Ramos (cell line): ENCODE results near the gene RTKN2.

Source experiments
- in situ Hi-C: fragments of 300-500 bp; cut with MboI; formaldehyde crosslinking; loops from one replicate; pipeline ENCODE4 v1.14.3; 2022; ENCODE audit warnings: low sequenced_read_pairs; ENCODE audit not compliant: unreplicated experiment

The RTKN2 gene

DNA sequence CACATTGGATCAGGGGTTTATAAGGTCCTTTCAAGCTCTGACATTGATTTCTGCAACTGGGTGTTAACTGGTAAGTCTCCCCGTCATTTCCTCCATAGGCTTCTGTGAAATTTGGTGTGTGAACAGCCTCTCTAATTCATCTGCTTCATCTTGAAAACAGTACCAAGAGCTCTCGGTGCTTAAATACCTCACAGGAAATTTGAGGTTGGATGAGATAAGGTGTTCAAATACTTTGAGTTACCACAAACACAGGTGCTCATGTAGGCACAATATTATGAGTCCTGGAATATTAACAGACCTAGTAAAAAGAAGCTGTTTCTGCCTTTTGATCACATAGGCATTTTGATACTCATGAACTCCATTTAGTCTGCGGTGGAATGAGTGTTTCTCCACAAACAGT lies 85.2 kb downstream of the RTKN2 start:
- in situ Hi-C loops = no loop called here

DNA sequence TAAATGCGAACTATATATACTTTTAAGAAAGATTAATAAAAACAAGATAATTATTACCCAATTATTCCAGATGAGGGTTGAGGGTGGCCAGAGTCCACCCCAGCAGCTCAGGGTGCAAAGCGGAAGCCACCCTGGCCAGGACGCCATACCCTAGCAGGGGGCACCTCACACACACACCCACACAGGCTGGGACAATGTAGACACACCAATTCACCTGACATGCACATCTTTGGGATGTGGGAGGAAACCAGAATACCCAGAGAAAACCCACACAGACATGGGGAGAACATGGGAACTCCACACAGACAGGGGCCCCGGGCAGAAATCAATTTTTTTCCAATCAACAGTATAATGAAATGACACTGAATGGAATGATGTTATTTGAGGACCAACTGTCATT lies 86.0 kb downstream of the RTKN2 start:
- in situ Hi-C loops = no loop called here

DNA sequence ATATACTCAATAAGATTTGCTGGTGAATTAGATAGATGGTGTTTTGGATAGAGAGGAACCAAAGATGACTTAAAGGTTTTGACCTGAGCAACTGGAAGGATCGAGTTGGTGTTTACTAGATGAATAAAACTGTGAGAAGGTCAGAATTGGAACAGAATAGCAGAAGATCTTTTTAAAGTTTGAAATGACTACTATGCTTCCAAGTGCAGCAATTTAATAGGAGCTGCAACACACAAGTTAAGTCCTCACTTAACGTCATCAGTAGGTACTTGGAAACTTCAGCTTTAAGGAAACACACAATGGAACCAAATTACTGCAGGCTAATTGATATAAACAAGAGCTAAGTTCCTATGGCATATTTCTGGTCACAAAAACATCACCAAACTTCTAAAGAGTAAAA lies 86.5 kb downstream of the RTKN2 start:
- in situ Hi-C loops = no loop called here

DNA sequence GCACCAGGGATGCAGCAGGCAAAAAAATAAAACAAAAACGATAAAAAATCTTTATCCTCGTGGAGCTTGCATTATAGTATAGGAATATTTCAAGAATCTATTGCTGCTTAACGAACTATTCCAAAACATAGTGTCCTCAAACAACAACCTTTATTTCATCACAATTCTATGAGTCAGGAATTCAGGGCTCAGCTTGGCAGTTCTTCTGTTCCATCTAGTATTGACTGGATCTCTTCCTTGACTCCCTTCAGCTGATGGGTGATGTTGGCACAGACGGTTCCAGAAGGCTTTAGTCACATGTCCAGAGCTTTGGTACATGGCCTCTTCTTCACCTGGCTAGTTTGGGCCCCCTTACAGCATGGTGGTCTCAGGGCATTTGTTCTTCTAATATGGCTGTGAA lies 88.0 kb downstream of the RTKN2 start:
- in situ Hi-C loops = no loop called here

DNA sequence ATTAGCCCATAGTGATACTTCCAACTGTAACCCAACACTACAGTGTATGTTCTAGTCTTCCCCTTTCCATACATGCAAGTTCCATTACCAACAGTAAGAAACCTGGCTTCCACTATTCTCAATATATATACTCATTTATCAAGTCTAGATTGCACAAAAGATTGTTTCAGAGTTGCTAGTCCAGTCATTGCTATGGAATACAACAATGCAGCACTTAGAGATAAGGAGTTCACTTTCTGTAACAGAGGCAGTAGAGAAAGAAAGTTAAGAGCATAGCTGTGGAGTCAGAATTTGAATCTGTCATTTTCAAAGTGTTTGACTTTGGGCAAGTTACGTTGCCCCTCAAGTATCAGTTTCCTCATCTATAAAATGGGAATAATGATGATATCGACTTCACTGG lies 90.1 kb downstream of the RTKN2 start:
- in situ Hi-C loops = no loop called here

DNA sequence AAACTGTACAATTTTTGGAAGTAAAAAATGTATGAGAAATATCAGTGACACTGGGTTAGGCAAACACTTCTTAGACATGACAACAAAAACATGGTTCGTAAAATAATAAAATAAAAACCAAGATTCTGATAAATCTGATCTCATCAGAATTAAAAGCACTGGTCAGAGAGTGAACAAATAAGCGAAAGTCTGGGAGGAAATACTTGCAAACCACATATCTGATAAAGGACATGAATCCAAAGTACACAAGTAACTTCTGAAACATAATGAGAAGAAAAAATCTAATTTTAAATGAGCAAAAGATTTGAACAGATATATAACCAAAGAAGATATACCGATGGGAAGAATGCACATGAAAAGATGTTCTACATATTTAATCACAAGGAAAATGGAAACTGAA lies 91.5 kb downstream of the RTKN2 start:
- in situ Hi-C loops = no loop called here

DNA sequence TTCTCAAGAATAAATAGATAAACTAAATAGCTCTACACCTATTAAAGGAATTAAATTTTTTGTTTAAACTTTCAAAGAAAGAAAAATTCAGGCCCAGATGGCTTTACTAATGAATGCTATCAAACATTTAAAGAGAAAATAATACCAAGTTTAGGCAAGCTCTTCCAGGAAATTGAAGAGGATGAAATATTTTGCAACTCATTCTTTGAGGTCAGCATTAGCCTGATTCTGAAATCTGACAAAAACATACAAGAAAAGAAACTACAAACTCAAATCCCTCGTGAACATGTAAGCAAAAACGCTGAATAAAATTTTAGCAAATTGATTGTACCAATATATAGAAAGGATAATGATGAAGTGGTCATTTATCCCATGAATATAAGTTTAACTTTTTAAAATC lies 93.4 kb downstream of the RTKN2 start:
- in situ Hi-C loops = no loop called here

DNA sequence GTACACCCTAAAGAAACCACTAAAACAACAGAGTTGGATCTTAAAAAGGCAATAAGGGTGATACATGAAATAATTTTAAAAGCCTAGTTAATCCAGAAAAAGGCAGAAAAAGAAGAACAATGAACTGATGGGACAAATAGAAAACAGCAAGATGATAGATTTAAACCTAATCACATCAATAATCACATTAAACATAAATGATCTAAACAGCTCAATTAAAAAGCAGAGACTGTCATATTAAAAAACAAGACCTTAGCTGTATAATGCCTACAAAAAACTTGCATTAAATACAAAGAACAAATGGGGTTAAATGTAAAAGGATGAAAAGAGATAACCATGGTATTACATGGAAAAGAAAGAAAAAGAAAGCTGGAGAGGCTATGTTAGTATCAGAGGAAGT lies 96.2 kb downstream of the RTKN2 start:
- in situ Hi-C loops = no loop called here

DNA sequence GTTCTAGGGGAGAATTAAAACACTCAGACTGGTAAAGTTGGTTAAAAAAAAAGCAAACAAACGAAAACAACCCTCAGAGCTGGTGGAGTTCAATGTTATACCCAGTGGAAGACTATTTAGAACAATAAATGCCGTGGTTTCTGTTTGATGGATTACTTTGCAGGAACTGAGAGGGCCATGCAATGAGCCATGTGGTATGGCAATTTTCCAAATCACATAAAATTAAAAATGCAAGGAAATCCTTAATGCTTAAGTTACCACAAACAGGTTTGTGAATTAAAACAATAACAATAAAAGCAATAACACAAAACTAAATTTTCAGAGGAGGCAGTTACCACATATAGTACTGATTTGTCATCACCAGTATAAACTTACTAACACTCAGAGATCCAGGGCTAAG lies 96.9 kb downstream of the RTKN2 start:
- in situ Hi-C loops = no loop called here

DNA sequence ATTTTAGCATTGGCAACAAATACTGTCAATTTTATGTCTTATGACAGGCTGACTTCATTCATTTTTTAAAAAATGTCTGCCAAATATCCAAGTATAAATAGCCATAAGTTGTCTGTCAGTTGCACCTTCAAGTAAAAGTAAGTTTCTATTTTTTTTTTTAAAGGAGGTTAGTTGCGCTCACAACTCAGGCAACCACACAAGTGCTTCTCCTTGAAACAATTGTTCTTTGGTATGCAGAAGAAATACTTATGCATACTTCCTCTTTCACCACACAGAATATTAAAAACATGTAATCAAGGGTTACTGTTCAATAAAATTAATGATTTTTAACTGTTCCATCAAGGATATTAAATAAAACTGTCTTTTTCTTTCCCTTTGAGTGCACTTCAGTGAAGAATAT lies 97.9 kb downstream of the RTKN2 start:
- in situ Hi-C loops = no loop called here

DNA sequence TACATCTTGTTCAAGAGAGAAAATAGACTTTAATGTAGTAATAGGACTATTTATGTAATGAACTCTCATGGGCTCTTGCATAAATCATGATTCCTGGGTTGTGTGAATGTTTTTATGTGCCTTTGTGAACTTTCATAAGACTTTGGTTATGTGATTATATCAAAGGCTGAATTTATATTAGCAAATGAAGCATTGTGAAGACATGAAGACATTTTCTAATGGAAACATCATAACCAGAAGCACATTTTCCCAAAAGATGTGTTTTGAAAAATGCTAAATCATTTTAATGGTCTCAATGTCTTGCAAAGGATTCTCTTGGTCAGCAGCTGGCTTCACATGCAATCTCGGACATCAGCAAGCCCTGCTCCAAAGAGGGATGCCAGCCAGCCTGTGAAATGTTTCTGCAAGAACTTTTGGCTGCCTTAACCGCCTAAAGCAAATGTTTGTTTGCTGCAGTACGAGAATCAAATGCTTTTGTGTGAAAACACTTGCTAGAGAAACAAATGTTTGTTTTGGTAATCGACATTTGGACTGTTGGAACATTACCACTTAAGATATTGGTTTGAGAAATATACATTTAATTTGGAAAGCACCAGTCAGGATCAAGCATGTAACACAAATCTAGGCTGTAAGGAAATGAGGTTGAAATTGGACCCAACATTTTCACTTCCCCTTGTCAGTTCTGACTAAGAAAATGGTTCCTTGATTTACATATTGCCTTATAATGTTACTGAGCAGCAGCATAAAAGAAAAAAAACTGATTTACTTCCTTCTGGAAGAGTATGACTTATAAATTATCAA lies 102.1 kb downstream of the RTKN2 start:
- in situ Hi-C loops = no loop called here

DNA sequence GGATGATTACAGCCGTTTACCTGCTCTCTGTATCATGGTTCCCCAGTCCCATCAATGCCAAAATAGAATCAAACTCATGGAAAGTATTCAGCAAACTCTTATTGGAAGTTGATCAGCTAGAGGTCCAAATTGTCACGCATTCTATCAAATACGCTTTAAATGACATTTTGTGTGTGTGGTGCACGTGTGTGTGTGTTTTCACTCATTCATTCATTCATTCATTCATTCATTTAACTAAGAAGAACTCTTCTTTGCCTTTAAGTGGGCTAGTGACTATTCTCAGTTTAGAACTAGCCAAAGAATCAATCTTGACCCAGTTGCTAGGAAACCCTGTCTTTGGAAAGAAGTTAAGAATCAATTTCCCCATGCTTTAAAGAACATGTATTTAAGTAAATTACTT lies 102.8 kb downstream of the RTKN2 start:
- in situ Hi-C loops = no loop called here

DNA sequence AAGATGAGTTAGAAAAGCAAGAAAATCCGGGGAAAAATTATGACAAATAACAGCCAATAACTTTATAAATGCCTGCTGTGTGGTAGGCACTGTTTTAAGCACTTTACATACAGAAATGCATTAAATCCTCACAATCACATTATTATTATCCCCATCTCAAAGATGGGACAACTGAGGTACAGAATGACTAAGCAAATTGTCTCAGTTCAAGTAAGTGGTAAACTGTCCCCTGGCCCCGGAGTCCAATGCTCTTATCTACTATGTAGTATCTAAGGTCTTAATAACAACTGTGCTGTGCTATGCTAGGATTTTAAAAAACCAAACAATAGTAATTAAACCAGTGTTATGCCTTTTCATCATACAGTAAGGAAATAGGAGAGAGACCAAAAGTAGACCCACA lies 105.6 kb downstream of the RTKN2 start:
- in situ Hi-C loops = no loop called here

DNA sequence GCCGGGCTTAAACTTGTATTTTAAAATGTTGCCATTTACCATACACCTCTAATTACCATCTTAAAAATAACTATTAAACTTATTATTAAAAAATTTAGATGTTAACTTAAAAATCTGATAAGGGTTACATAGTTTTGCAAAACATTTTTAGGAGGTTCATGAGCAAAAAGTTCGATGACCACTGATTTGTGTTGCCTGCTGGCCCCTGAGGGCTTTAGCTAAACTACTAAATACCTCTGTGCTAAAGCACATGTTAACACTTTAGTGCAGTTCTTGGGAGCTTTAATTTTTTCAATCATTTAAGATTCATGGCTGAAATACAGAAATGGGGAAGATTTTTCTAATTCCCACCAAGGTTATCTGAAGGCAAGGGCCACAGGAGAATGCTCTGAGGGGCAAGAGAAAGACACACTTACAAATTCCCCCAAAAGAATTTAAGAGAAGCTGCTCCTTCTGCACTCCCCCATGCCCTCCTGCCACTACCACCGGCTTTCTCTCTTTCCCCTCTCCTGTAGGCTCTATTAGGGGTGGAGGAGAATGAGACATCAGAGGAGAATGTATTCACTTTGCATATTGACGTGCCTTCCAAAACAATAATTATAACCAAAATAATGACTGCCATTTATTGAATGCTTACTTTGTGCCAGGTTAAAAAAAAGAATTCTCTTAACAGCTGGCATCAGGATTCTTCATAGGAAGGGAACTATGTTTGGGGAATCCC lies 106.2 kb downstream of the RTKN2 start:
- in situ Hi-C loops = no loop called here

DNA sequence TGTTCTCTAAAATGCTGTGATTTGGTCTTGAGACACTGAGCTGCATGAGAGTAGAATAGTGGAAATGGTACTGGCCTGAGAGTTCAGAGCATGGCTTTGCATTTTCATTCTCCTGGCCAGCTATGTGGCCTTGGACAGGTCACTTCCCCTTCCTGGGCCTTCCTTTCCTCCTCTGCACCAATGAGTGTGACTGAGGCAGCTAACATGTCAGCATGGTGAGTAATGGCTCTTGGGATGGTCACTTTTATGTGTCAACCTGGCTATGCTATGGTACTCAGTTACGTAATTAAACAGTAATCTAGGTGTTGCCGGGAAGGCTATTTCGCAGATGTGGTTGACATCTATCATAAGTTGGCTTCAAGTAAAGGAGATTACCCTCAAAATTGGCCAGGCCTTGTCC lies 109.3 kb downstream of the RTKN2 start:
- in situ Hi-C loops = no loop called here

DNA sequence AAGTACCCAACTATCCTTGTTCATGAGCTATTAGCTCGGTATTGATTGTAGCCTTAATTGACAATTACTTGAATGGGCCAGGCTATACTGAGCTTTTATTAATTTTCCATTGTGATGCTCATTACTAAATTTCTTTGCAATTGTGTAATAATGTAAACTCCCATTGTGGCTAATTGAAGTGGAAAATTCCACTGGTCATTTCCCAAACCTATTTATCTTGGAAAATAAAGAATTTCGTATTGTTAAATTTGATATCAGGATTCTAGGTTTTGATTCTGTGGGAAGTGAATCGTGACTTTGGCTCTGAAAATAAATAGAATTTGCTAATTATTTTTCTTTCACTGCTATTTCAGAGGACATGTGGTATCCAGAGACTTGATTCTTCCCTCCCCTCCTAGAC lies 111.0 kb downstream of the RTKN2 start:
- in situ Hi-C loops = no loop called here

DNA sequence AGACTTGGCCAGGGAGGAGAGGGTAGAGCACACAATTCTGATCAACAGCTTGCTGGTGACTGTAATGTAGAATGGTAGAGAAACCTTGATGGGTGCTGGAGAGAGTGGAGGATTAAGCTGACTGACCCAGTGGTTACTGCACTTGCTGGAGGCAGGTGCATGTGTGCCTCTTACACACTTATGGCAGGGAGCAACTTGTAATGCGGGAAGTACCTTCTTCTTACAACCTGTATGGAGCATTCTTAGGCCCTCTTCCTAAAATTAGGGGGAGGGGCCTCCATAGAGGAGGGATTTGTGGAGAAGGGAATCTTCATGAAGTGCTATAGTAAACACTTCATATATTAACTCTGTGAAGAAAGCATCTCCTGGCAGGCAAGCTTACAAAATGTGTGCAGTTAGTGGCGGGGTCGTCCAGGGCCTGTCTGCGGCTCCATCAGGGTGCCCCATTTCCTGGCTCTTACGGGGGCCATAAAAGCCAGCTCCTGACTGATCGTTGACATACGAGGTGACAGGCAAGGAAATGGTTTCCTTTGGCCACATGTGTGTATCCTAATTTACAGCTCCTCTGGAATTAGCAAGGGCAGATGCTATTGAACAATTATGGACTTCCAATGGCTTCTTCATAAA lies 113.5 kb downstream of the RTKN2 start:
- in situ Hi-C loops = no loop called here

DNA sequence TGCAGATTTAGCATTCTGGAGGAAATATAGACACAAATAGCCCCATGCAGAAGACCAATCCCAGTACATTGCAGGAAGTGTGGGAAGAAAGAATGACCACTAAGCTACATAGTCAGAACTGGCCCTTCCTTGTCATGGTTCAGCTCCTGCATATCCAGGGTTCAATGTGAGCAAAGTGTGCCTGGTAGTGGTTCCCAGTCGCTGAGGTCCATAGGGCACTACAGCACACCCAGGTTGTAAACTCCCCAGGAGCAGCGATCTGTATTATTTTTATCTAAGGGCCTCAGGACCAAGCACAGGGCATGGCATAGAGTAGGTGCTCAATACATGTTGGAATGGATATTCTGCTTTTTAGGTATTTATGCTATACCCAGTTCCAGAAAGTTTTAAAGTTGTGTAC lies 114.4 kb downstream of the RTKN2 start:
- in situ Hi-C loops = no loop called here

DNA sequence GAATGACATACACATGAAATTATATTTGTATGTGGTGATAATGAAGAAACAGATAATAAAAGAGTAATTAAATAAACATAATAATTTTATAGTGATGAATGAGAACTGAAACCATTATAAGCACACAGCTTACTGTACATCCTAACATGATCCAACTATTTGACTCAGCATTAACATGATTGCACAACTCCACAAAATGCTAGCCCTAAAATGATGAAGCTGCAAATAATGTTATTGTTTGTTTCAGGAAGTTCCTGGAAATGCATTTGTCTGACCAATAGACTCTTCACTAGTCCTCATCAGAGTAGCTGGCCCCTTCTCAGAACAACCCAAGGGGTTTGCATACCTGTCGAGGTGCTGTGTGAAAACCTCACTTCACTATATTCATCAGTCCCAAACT lies 115.5 kb downstream of the RTKN2 start:
- in situ Hi-C loops = no loop called here

DNA sequence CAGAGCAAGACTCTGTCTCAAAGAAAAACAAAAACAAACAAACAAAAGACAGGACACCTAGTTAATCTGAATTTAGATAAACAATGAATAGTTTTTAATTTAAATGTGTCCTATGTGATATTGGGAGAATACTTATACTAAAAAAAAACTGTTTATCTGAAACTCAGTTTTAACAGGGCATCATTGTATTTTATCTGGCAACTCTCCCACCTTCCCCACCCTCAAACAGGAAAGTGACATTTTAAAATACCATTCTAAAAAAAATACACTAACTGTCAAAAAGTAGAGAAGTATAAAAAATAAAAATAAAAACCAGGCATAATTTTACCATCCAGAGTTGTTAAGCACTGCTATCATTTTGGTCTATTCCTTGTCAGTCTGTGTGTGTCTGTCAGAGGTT lies 119.0 kb downstream of the RTKN2 start:
- in situ Hi-C loops = no loop called here

DNA sequence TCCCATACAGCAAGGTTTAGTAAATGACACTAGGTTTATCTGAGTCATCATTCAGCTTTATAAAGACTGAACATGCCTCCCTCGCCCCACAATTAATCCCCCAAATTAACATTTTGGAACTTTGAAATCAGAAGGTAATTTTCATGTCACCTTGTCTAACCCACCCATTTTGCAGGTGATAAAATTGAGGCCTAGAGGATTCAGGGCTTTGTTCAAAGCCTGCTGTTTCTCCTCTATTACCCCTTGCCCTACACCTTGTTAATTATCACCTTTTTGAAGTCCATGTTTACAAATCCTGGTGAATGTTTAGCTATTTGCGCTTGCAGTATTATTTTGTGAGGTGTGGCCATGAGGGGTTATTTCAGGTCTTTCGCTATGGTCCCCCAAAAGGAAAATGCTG lies 120.5 kb downstream of the RTKN2 start:
- in situ Hi-C loops = no loop called here

DNA sequence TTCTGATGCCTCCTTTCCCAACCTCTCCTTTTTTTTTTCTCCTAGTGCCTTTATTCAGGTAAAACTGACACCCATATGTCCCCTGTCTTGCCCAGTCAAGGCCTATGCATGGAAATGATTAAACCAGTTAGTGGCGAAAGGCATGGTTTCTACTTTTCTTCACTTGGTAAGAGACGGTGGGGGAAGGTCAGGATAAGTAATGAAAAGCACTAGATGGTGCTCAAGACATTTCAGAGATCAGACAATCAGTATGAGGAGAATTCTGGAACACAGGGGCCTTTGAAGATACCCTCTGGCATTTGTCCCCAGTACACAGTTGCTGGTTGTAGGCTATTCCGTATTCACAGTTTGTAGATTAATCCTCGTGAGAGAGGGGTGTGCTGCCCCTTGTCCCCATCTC lies 121.2 kb downstream of the RTKN2 start:
- in situ Hi-C loops = no loop called here
